HepG2 (cell line): ENCODE data around the gene CCN2. TPM values are rescaled to one million over a fixed set of nuclear protein-coding genes. Genes with fewer than 3 reads are reported as not detected.

Experiments used
- AGO2 ChIP-seq: fragments of 200-400 bp; formaldehyde crosslinking; optimal IDR thresholded peaks from 2 replicates; pipeline ENCODE3; 2017; ENCODE audit warnings: mild to moderate bottlenecking, low read depth, low read length, moderate library complexity
- ATF6 ChIP-seq: sonication (generic); formaldehyde crosslinking; conservative IDR thresholded peaks from 2 replicates; pipeline ENCODE4 v1.4.0; 2020; ENCODE audit warnings: missing genetic modification reagents
- DNMT1 ChIP-seq: sonication (generic); formaldehyde crosslinking; IDR thresholded peaks from 2 replicates; pipeline ENCODE4 v1.5.1; 2020; ENCODE audit warnings: mild to moderate bottlenecking, missing genetic modification reagents
- FOXA3 ChIP-seq: IDR thresholded peaks from 2 replicates; pipeline ENCODE4 v1.6.1; 2016; ENCODE audit warnings: missing genetic modification reagents, missing compliant biosample characterization
- FOXO1 ChIP-seq: sonication (generic); formaldehyde crosslinking; IDR thresholded peaks from 2 replicates; pipeline ENCODE4 v1.4.0; 2020; ENCODE audit warnings: missing genetic modification reagents
- GLI4 ChIP-seq: sonication (generic); formaldehyde crosslinking; IDR thresholded peaks from 2 replicates; pipeline ENCODE4 v1.5.1; 2020; ENCODE audit warnings: missing genetic modification reagents, mild to moderate bottlenecking, moderate library complexity, borderline replicate concordance
- HIVEP1 ChIP-seq: sonication (generic); formaldehyde crosslinking; IDR thresholded peaks from 2 replicates; pipeline ENCODE4 v1.4.0; 2020; ENCODE audit warnings: mild to moderate bottlenecking, missing genetic modification reagents
- HNRNPL ChIP-seq: fragments of 200-400 bp; formaldehyde crosslinking; IDR thresholded peaks from 2 replicates; pipeline ENCODE4 v1.6.1; 2017; ENCODE audit warnings: mild to moderate bottlenecking, low read depth, low read length
- IRF2 ChIP-seq: IDR thresholded peaks from 2 replicates; pipeline ENCODE4 v1.6.1; 2018; ENCODE audit warnings: missing genetic modification reagents, missing compliant biosample characterization
- JUND ChIP-seq: sonication (generic); formaldehyde crosslinking; IDR thresholded peaks from 2 replicates; pipeline ENCODE4 v1.8.0; 2022; ENCODE audit warnings: mild to moderate bottlenecking, missing genetic modification reagents
- KMT2B ChIP-seq: IDR thresholded peaks from 2 replicates; pipeline ENCODE4 v1.6.1; 2016; ENCODE audit warnings: missing genetic modification reagents, missing compliant biosample characterization
- MED1 ChIP-seq: sonication (generic); formaldehyde crosslinking; IDR thresholded peaks from 2 replicates; pipeline ENCODE4 v1.4.0; 2020; ENCODE audit warnings: missing genetic modification reagents
- MIER2 ChIP-seq: IDR thresholded peaks from 2 replicates; pipeline ENCODE4 v1.6.1; 2016; ENCODE audit warnings: missing biosample characterization, missing genetic modification reagents
- NFIB ChIP-seq: sonication (generic); formaldehyde crosslinking; IDR thresholded peaks from 2 replicates; pipeline ENCODE4 v1.9.0; 2021; ENCODE audit warnings: missing genetic modification reagents, mild to moderate bottlenecking, borderline replicate concordance
- NONO ChIP-seq, 2 experiments: fragments of 450-650 bp in 1 of 2; sonication (generic) in 1 of 2; formaldehyde crosslinking in 1 of 2; IDR thresholded peaks in 1 of 2; conservative IDR thresholded peaks in 1 of 2; 2 replicates each; pipeline versions ENCODE4 v1.6.1 to v1.8.0; 2017 to 2022; ENCODE audit warnings: mild to moderate bottlenecking in 1 of 2, missing genetic modification reagents in 1 of 2, moderate library complexity in 1 of 2
- ZNF296 ChIP-seq: sonication (generic); formaldehyde crosslinking; conservative IDR thresholded peaks from 2 replicates; pipeline ENCODE4 v1.5.0; 2020; ENCODE audit warnings: mild to moderate bottlenecking, missing genetic modification reagents
- ZNF460 ChIP-seq: sonication (generic); formaldehyde crosslinking; IDR thresholded peaks from 2 replicates; pipeline ENCODE4 v1.5.1; 2020; ENCODE audit warnings: missing genetic modification reagents, mild to moderate bottlenecking, borderline replicate concordance
- ZNF501 ChIP-seq: sonication (generic); formaldehyde crosslinking; IDR thresholded peaks from 2 replicates; pipeline ENCODE4 v1.5.1; 2020; ENCODE audit warnings: mild to moderate bottlenecking, moderate library complexity, missing genetic modification reagents
- ZNF598 ChIP-seq: sonication (generic); formaldehyde crosslinking; IDR thresholded peaks from 2 replicates; pipeline ENCODE4 v1.5.1; 2020; ENCODE audit warnings: mild to moderate bottlenecking, missing genetic modification reagents, borderline replicate concordance
- ZNF709 ChIP-seq: sonication (generic); formaldehyde crosslinking; IDR thresholded peaks from 2 replicates; pipeline ENCODE4 v1.5.0; 2020; ENCODE audit warnings: mild to moderate bottlenecking, missing genetic modification reagents
- polyA plus RNA-seq, 8 experiments: library from polyadenylated mRNA; depleted of rRNA in 3 of 8; stranded (reverse) in 7 of 8; unstranded in 1 of 8; fragments of >200 nt; fragmentation: Illumina TruSeq in 4 of 8; extraction: Trizol in 4 of 8; gene quantifications; 2 replicates each; pipeline versions ENCODE4 v1.2.1 to v1.2.3, GENCODE V29; 2011 to 2016; ENCODE audit warnings: low read depth in 4 of 8, missing spikeins in 1 of 8, mixed read lengths in 1 of 8; ENCODE audit not compliant: insufficient read depth in 1 of 8
- total RNA-seq, 5 experiments: library from RNA; depleted of rRNA; stranded (reverse); fragments of >200 nt; fragmentation: Illumina TruSeq; extraction: Trizol; gene quantifications; 2 replicates each; pipeline ENCODE4 v1.2.3, GENCODE V29; 2016; ENCODE audit warnings: low read depth in 1 of 5
- TF ChIP-seq, protein P1 (sequence below): sonication (generic); formaldehyde crosslinking; IDR thresholded peaks from 2 replicates; pipeline ENCODE4 v1.5.0; 2020; ENCODE audit warnings: mild to moderate bottlenecking, missing genetic modification reagents
- TF ChIP-seq, protein P2 (sequence below): sonication (generic); formaldehyde crosslinking; conservative IDR thresholded peaks from 2 replicates; pipeline ENCODE4 v1.4.0; 2020; ENCODE audit warnings: mild to moderate bottlenecking, missing genetic modification reagents, moderate library complexity

Gene CCN2
- total and polyA plus RNA-seq, 2 of the 13 experiments (the other 11 are each of a cell fraction or from before 2014, with no cell fraction given) = 34.7 to 316 TPM

GRCh38 chr6:131914967-131915751 lies 36.0 kb downstream of the CCN2 start (continued):
- TF ChIP-seq, protein P1, sequence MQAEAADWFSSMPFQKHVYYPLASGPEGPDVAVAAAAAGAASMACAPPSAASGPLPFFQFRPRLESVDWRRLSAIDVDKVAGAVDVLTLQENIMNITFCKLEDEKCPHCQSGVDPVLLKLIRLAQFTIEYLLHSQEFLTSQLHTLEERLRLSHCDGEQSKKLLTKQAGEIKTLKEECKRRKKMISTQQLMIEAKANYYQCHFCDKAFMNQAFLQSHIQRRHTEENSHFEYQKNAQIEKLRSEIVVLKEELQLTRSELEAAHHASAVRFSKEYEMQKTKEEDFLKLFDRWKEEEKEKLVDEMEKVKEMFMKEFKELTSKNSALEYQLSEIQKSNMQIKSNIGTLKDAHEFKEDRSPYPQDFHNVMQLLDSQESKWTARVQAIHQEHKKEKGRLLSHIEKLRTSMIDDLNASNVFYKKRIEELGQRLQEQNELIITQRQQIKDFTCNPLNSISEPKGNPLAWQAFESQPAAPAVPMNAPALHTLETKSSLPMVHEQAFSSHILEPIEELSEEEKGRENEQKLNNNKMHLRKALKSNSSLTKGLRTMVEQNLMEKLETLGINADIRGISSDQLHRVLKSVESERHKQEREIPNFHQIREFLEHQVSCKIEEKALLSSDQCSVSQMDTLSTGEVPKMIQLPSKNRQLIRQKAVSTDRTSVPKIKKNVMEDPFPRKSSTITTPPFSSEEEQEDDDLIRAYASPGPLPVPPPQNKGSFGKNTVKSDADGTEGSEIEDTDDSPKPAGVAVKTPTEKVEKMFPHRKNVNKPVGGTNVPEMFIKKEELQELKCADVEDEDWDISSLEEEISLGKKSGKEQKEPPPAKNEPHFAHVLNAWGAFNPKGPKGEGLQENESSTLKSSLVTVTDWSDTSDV (CRISPR knock-in tag) = no peak
- 0 out of 2 replicates have a peak, but pooled peaks have one; percentile 24 for TF ChIP-seq KMT2B (CRISPR knock-in tag)
- TF ChIP-seq HIVEP1 = no peak
- no peak for TF ChIP-seq ZNF296 (CRISPR knock-in tag)
- no peak for TF ChIP-seq IRF2
- TF ChIP-seq MED1 (CRISPR knock-in tag) = peak; percentile 16; the same call in 1 of the 2 replicates
- no peak for TF ChIP-seq ATF6 (CRISPR knock-in tag)
- no peak for TF ChIP-seq FOXO1 (CRISPR knock-in tag)
- TF ChIP-seq, protein P2, sequence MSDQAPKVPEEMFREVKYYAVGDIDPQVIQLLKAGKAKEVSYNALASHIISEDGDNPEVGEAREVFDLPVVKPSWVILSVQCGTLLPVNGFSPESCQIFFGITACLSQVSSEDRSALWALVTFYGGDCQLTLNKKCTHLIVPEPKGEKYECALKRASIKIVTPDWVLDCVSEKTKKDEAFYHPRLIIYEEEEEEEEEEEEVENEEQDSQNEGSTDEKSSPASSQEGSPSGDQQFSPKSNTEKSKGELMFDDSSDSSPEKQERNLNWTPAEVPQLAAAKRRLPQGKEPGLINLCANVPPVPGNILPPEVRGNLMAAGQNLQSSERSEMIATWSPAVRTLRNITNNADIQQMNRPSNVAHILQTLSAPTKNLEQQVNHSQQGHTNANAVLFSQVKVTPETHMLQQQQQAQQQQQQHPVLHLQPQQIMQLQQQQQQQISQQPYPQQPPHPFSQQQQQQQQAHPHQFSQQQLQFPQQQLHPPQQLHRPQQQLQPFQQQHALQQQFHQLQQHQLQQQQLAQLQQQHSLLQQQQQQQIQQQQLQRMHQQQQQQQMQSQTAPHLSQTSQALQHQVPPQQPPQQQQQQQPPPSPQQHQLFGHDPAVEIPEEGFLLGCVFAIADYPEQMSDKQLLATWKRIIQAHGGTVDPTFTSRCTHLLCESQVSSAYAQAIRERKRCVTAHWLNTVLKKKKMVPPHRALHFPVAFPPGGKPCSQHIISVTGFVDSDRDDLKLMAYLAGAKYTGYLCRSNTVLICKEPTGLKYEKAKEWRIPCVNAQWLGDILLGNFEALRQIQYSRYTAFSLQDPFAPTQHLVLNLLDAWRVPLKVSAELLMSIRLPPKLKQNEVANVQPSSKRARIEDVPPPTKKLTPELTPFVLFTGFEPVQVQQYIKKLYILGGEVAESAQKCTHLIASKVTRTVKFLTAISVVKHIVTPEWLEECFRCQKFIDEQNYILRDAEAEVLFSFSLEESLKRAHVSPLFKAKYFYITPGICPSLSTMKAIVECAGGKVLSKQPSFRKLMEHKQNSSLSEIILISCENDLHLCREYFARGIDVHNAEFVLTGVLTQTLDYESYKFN (CRISPR knock-in tag) = 0 out of 2 replicates have a peak, but pooled peaks have one; percentile 25
- 0 out of 2 replicates have a peak, but pooled peaks have one; percentile 24 for TF ChIP-seq ZNF501 (CRISPR knock-in tag)
- TF ChIP-seq HNRNPL = no peak
- TF ChIP-seq ZNF598 = 0 out of 2 replicates have a peak, but pooled peaks have one; percentile 58
- 0 out of 2 replicates have a peak, but pooled peaks have one; percentile 66 for TF ChIP-seq ZNF709
- TF ChIP-seq NONO (IDR thresholded peaks at IDR 0.05) = no peak
- no peak for TF ChIP-seq NONO (CRISPR knock-in tag; conservative IDR thresholded peaks at IDR 0.05)
- peak; percentile 51 for TF ChIP-seq FOXA3 (CRISPR knock-in tag)
- no peak for TF ChIP-seq DNMT1 (CRISPR knock-in tag)
- peak; percentile 69; the same call in 1 of the 2 replicates for TF ChIP-seq MIER2 (CRISPR knock-in tag)
- TF ChIP-seq JUND (CRISPR knock-in tag) = no peak
- TF ChIP-seq NFIB = no peak
- no peak for TF ChIP-seq AGO2
- no peak for TF ChIP-seq ZNF460
- 0 out of 2 replicates have a peak, but pooled peaks have one; percentile 71 for TF ChIP-seq GLI4 (CRISPR knock-in tag)
